Prostate gland (tissue), 2 donors: ENCODE measurements around the gene SLC5A1. TPM values are rescaled to one million over a fixed set of nuclear protein-coding genes. Genes with fewer than 3 reads are reported as not detected.

Experiments used
- DNase-seq: peaks from one replicate; pipeline ENCODE4 v3.0.0-alpha.2; 2019; ENCODE audit warnings: low spot score
- H3K27ac ChIP-seq, 2 donors: fragments of 200-600 bp; sonication (generic); 2 replicates each; pipeline ENCODE4 v1.5.1; 2017 to 2019
- H3K27me3 ChIP-seq: fragments of 200-600 bp; sonication (generic); replicated peaks from 2 replicates; pipeline ENCODE4 v1.5.1; 2019; ENCODE audit not compliant: insufficient read depth
- H3K36me3 ChIP-seq, 2 donors: fragments of 200-600 bp; sonication (generic); 1 replicate in 1 of 2; 2 replicates in 1 of 2; pipeline versions ENCODE4 v1.5.1 to v1.8.1; 2017 to 2019
- H3K4me1 ChIP-seq: fragments of 200-600 bp; sonication (generic); replicated peaks from 2 replicates; pipeline ENCODE4 v1.5.1; 2019
- H3K4me3 ChIP-seq, 2 donors: fragments of 200-600 bp; sonication (generic); 2 replicates each; pipeline ENCODE4 v1.5.1; 2017 to 2019
- H3K9me3 ChIP-seq: fragments of 200-600 bp; sonication (generic); 2 replicates; pipeline ENCODE4 v1.5.1; 2017
- POLR2A ChIP-seq: fragments of 450-650 bp; IDR thresholded peaks from one replicate; pipeline ENCODE4 v1.6.1; 2016; ENCODE audit warnings: antibody characterized with exemption, mild to moderate bottlenecking
- POLR2AphosphoS5 ChIP-seq: sonication (generic); formaldehyde crosslinking; IDR thresholded peaks from one replicate; pipeline ENCODE4 v1.6.1; 2017; ENCODE audit warnings: antibody characterized with exemption
- WGBS: methylation state at CpG from one replicate; pipeline ENCODE4 v1.1.5; 2018; 5-methylcytosine and 5-hydroxymethylcytosine counted together
- intact Hi-C: fragments of 100-400 bp; cut with DNase I; formaldehyde crosslinking; loops from one replicate; pipeline ENCODE4 v1.14.2; 2022
- total RNA-seq, 2 donors: library from RNA; depleted of rRNA; stranded (reverse); fragments of >200 nt; gene quantifications; one replicate each; pipeline ENCODE4 v1.1.0, GENCODE V29; 2016
- TF ChIP-seq, protein P1 (sequence below), 4 experiments: fragments of 200-600 bp in 2 of 4; fragments of 450-650 bp in 2 of 4; sonication (generic) in 2 of 4; IDR thresholded peaks; 1 replicate in 3 of 4; 2 replicates in 1 of 4; pipeline ENCODE4 v1.5.1; 2016 to 2019; ENCODE audit warnings: antibody characterized with exemption in 4 of 4, mild to moderate bottlenecking in 2 of 4, moderate library complexity in 2 of 4

SLC5A1 gene
- total RNA-seq, 2 donors from 2014 or later, result 2.9 to 4.8 TPM

DNA sequence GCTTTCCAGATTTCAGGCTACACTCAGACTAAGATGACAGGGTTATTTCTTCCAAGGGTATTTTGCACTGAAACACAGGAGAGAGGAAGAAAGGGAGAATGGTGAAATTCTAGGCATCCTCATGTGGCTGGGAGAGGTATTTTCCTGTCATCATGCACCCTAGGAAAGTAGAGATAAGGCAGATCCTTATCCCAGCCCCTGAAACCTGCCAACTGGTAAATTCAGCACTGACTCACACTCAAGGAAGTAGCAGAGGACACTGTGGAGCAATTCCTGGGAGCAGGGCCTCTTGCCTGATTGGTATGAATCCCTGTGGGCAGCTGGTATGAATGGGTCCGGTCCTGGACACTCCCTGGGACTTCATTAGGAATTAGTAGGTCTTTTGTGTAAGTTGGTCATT lies 37.6 kb upstream of the SLC5A1 start:
- no peak overlapping the region for H3K27ac ChIP-seq
- H3K4me1 ChIP-seq, result no peaks in the 10 kb centered on the region
- no peaks in the 10 kb centered on the region for H3K36me3 ChIP-seq
- no peaks in the 10 kb centered on the region for H3K27me3 ChIP-seq
- 94% methylated on average over 1 of the region's 1 CpG for WGBS
- no peaks in the 10 kb centered on the region for H3K9me3 ChIP-seq
- TF ChIP-seq, protein P1, sequence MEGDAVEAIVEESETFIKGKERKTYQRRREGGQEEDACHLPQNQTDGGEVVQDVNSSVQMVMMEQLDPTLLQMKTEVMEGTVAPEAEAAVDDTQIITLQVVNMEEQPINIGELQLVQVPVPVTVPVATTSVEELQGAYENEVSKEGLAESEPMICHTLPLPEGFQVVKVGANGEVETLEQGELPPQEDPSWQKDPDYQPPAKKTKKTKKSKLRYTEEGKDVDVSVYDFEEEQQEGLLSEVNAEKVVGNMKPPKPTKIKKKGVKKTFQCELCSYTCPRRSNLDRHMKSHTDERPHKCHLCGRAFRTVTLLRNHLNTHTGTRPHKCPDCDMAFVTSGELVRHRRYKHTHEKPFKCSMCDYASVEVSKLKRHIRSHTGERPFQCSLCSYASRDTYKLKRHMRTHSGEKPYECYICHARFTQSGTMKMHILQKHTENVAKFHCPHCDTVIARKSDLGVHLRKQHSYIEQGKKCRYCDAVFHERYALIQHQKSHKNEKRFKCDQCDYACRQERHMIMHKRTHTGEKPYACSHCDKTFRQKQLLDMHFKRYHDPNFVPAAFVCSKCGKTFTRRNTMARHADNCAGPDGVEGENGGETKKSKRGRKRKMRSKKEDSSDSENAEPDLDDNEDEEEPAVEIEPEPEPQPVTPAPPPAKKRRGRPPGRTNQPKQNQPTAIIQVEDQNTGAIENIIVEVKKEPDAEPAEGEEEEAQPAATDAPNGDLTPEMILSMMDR (IDR thresholded peaks at IDR 0.05), result no peak
- no peak for TF ChIP-seq POLR2A
- no peak for TF ChIP-seq POLR2AphosphoS5
- no peak overlapping the region for H3K4me3 ChIP-seq
- DNase-seq, result no peak
- intact Hi-C loops, result no loop called here

DNA sequence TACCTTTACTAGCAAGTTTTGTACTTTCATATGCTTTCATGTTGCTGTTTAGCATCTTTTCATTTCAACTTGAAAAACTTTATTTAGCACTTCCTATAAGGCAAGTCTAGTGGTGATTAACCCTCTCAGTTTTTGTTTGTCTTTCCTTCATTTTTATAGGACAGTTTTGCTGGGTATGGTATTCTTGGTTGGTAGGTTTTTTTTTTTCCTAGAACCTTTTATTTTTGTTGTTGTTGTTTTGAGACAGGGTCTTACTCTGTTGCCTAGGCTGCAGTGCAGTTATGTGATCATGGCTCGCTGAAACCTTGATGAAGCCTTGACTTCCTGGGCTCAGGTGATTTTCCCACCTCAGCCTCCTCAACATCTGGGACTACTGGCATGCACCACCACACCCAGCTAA lies 29.9 kb upstream of the SLC5A1 start:
- intact Hi-C loops, result no loop called here
- WGBS, result 76% methylated on average over 1 of the region's 1 CpG
- no peaks in the 10 kb centered on the region for H3K36me3 ChIP-seq
- no peaks in the 10 kb centered on the region for H3K4me1 ChIP-seq
- no peak overlapping the region for H3K4me3 ChIP-seq
- no peak for DNase-seq
- TF ChIP-seq POLR2AphosphoS5 (no peak), POLR2A (no peak)
- TF ChIP-seq, protein P1 (IDR thresholded peaks at IDR 0.05), result no peak
- no peaks in the 10 kb centered on the region for H3K9me3 ChIP-seq
- H3K27ac ChIP-seq, result no peak overlapping the region
- no peaks in the 10 kb centered on the region for H3K27me3 ChIP-seq

DNA sequence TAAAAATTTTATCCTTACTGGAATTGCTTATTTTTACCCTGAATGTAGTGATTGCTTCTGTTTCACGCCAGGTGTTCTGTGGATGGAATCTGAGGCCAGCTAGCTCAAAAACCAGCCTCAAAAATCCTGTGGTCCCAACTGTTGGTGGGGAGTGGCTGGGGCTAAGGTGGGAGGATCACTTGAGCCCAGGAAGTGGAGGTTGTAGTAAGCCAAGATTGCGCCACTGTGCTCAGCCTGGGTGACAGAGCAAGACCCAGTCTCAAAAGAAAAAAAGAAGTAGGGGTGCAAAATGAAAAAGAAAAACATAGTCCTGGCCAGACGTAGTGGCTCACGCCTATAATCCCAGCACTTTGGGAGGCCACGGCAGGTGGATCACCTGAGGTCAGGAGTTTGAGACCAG lies 27.0 kb upstream of the SLC5A1 start:
- no peaks in the 10 kb centered on the region for H3K4me1 ChIP-seq
- no peak for DNase-seq
- H3K4me3 ChIP-seq, result no peak overlapping the region
- H3K36me3 ChIP-seq, result no peaks in the 10 kb centered on the region
- WGBS, result 85% methylated on average over 5 of the region's 5 CpGs
- no peak overlapping the region for H3K27ac ChIP-seq
- no peaks in the 10 kb centered on the region for H3K27me3 ChIP-seq
- TF ChIP-seq, protein P1 (IDR thresholded peaks at IDR 0.05), result no peak
- intact Hi-C loops, result no loop called here
- H3K9me3 ChIP-seq, result no peaks in the 10 kb centered on the region

DNA sequence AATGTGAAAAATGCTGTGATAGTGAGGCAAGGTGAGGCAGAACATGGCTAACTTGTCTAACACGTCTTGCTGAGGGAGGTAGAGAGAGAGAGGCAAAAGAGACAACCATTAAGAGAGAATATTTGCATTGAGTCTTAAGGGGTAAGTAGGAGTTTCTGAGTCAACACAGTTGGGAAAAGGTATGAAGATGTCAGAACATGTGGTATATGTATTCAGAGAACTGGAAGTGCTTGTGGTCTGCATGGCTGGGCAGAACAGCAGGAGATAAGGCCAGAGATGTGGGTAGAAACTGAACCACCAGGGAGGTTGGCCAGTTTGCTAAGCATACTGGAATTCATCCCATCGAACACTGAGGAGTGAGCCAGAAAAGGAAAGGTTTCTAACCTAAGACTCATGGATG lies 25.0 kb upstream of the SLC5A1 start:
- 63% methylated on average over 2 of the region's 2 CpGs for WGBS
- H3K4me1 ChIP-seq, result no peaks in the 10 kb centered on the region
- H3K4me3 ChIP-seq, result no peak overlapping the region
- TF ChIP-seq POLR2AphosphoS5 (no peak), POLR2A (no peak)
- TF ChIP-seq, protein P1 (IDR thresholded peaks at IDR 0.05), result no peak
- no peak for DNase-seq
- no peak overlapping the region for H3K27ac ChIP-seq
- no peaks in the 10 kb centered on the region for H3K36me3 ChIP-seq
- no peaks in the 10 kb centered on the region for H3K9me3 ChIP-seq
- intact Hi-C loops, result no loop called here
- no peaks in the 10 kb centered on the region for H3K27me3 ChIP-seq

DNA sequence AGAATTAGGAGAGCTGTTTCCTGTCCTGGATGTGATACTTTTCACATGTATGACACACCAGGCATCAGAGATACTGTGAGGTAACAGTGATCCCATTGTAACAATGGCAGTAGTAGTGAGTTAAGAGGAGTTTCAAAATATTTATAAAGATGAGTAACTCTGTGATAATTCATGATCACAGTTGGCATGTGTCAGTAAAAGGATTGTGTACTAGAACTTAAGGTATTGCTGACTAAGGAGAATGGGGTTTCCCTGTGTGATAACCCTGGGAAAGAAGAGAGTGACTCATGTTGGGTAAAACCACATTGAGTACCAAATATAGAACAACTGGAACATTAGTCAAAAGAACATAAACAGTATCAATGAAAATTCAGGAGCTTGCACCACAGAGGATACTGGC lies 22.9 kb upstream of the SLC5A1 start:
- no peak overlapping the region for H3K4me3 ChIP-seq
- DNase-seq, result no peak
- TF ChIP-seq POLR2AphosphoS5 (no peak), POLR2A (no peak)
- TF ChIP-seq, protein P1 (IDR thresholded peaks at IDR 0.05), result no peak
- no peaks in the 10 kb centered on the region for H3K36me3 ChIP-seq
- H3K4me1 ChIP-seq, result no peaks in the 10 kb centered on the region
- no peak overlapping the region for H3K27ac ChIP-seq
- no peaks in the 10 kb centered on the region for H3K9me3 ChIP-seq
- intact Hi-C loops, result no loop called here
- no peaks in the 10 kb centered on the region for H3K27me3 ChIP-seq
